G401.6 (cell line): Measurements from ENCODE around the gene KDM4B.

Experiments used
- FAIRE-seq: peaks from 2 replicates; lab custom pipeline; 2012; peaks lifted over from hg19 to GRCh38; lab: Jason Lieb, UNC

KDM4B gene

GRCh38 chr19:5035793-5036697 lies 67.1 kb downstream of the KDM4B start:
- FAIRE-seq = no peak

- FAIRE-seq = no peak
Measured at GRCh38 chr19:5036698-5037563, 68.0 kb downstream of the KDM4B start.

- no peak for FAIRE-seq
Measured at GRCh38 chr19:5037936-5038335, 69.0 kb downstream of the KDM4B start.

GRCh38 chr19:5038631-5039271 lies 69.8 kb downstream of the KDM4B start:
- no peak for FAIRE-seq

- no peak for FAIRE-seq
Measured at GRCh38 chr19:5039642-5040543, 71.0 kb downstream of the KDM4B start.

- no peak for FAIRE-seq
Measured at GRCh38 chr19:5040544-5041167, 71.7 kb downstream of the KDM4B start.

GRCh38 chr19:5041168-5041912 lies 72.4 kb downstream of the KDM4B start:
- no peak for FAIRE-seq

- no peak for FAIRE-seq
Measured at GRCh38 chr19:5041913-5042187, 72.9 kb downstream of the KDM4B start.

GRCh38 chr19:5042556-5042955 lies 73.6 kb downstream of the KDM4B start:
- no peak for FAIRE-seq

- no peak for FAIRE-seq
Measured at GRCh38 chr19:5045029-5045428, 76.1 kb downstream of the KDM4B start.

- no peak for FAIRE-seq
Measured at GRCh38 chr19:5045956-5046338, 77.0 kb downstream of the KDM4B start.

- FAIRE-seq = no peak
Measured at GRCh38 chr19:5046339-5047039, 77.6 kb downstream of the KDM4B start.

GRCh38 chr19:5047251-5047935 lies 78.5 kb downstream of the KDM4B start:
- no peak for FAIRE-seq

GRCh38 chr19:5048091-5048726 lies 79.3 kb downstream of the KDM4B start:
- no peak for FAIRE-seq

GRCh38 chr19:5048727-5049553 lies 80.0 kb downstream of the KDM4B start:
- FAIRE-seq = no peak

- no peak for FAIRE-seq
Measured at GRCh38 chr19:5049561-5049960, 80.6 kb downstream of the KDM4B start.

GRCh38 chr19:5050067-5050656 lies 81.2 kb downstream of the KDM4B start:
- FAIRE-seq = no peak

GRCh38 chr19:5050905-5051304 lies 82.0 kb downstream of the KDM4B start:
- FAIRE-seq = no peak
